ENCODE measurements around the gene ZNG1A. TPM values are rescaled to one million over a fixed set of nuclear protein-coding genes. Genes with fewer than 3 reads are reported as not detected.
"Not testable (repeated sequence)": the region's sequence is repeated elsewhere in the genome, so short reads cannot be mapped to it uniquely, and the experiment has no call there.

ZNG1A gene
- total RNA-seq: 10 to 100 TPM; 14.1 to 31.1 (median 19.1) TPM
- 10 to 100 TPM; 25.0 to 25.1 TPM for polyA plus RNA-seq

- FAIRE-seq; H3K4me1 ChIP-seq; ATAC-seq; H3K36me3 ChIP-seq; intact Hi-C loops (cut with DNase I); H3K27me3 ChIP-seq; H3K9me3 ChIP-seq: not testable (repeated sequence)
- H3K4me3 ChIP-seq: peak within 1 kb of the TSS in 2 of 4 donors; percentile 26 to 29
- 0% methylated on average over 7 to 20 of the region's 32 CpGs for WGBS, 2 donors
- peak in 3 of 6 donors; percentile 89 to 94 (median 92) for DNase-seq
- peak within 1 kb of the TSS in 1 of 4 donors; percentile 28 for H3K27ac ChIP-seq
These were observed at the start of gene ZNG1A for GRCh38 chr9:178970-179383. Gene ZNG1A (minus strand): TSS chr9:179056. CDS start chr9:178969, 87 bp downstream.

DNA sequence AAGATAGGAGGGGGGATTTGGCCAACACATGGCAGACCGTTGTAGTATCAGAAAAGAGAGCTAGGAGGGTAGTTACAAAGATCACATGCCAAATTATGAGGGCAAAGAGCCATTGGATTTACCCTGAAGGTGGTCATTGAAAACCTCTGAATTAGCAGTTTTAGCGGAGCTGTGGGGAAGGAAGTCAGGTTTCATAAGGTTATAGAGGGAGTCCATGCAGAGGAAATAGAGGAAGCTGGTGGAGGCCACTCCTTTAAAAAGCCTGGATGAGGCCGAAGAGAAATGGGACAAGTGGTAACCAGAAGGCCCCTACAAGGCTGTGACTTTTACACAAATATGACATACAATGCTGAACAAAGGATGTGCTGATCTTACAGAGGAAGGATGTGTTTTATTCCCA lies 49.0 kb upstream of the ZNG1A start:
- TF ChIP-seq CTCF (IDR thresholded peaks at IDR 0.05): no peak
- DNase-seq: no peak
- FAIRE-seq: no peak
- Histone ChIP-seq H3K36me3 (no peaks in the 10 kb centered on the region), H3K27ac (no peak overlapping the region), H3K9me3 (no peaks in the 10 kb centered on the region), H3K4me3 (no peak overlapping the region), H3K27me3 (no peaks in the 10 kb centered on the region), H3K4me1 (peaks cover 0 to 19% (median 0%) of the 10 kb centered on the region in 3 donors)
- ATAC-seq: peak in 1 of 4 donors; percentile 28
- intact Hi-C loops (cut with DNase I): no loop called here
- 82 to 89% methylated on average over 3 of the region's 3 CpGs for WGBS, 2 donors

- H3K4me3 ChIP-seq: no peak overlapping the region
- intact Hi-C loops (cut with DNase I): no loop called here
- DNase-seq (no peak), FAIRE-seq (no peak), ATAC-seq (peak in 2 of 4 donors; percentile 36 to 45)
- WGBS, 2 donors: 57 to 62% methylated on average over 3 of the region's 3 CpGs
- no peaks in the 10 kb centered on the region for H3K27me3 ChIP-seq
- no peaks in the 10 kb centered on the region for H3K9me3 ChIP-seq
- H3K27ac ChIP-seq: no peak overlapping the region
- peaks cover 0 to 21% (median 0%) of the 10 kb centered on the region in 3 donors for H3K4me1 ChIP-seq
- no peaks in the 10 kb centered on the region for H3K36me3 ChIP-seq
- TF ChIP-seq CTCF (IDR thresholded peaks at IDR 0.05): no peak
These were observed 46.0 kb upstream of the ZNG1A start for GRCh38 chr9:224582-225520.

- Histone ChIP-seq H3K36me3 (no peaks in the 10 kb centered on the region), H3K27ac (no peak overlapping the region), H3K4me3 (no peak overlapping the region), H3K9me3 (no peaks in the 10 kb centered on the region), H3K27me3 (no peaks in the 10 kb centered on the region), H3K4me1 (peaks cover 0 to 24% (median 0%) of the 10 kb centered on the region in 3 donors)
- 40 to 44% methylated on average over 5 of the region's 5 CpGs for WGBS, 2 donors
- no peak for TF ChIP-seq CTCF (IDR thresholded peaks at IDR 0.05)
- FAIRE-seq (no peak), ATAC-seq (no peak), DNase-seq (no peak)
- intact Hi-C loops (cut with DNase I): no loop called here
These were observed 45.2 kb upstream of the ZNG1A start for GRCh38 chr9:224026-224425.

GRCh38 chr9:223152-223551 lies 44.3 kb upstream of the ZNG1A start:
- WGBS, 2 donors: 91 to 95% methylated on average over 3 of the region's 3 CpGs
- intact Hi-C loops (cut with DNase I): no loop called here
- H3K27me3 ChIP-seq: no peaks in the 10 kb centered on the region
- FAIRE-seq (no peak), ATAC-seq (no peak), DNase-seq (no peak)
- H3K27ac ChIP-seq: no peak overlapping the region
- H3K36me3 ChIP-seq: no peaks in the 10 kb centered on the region
- no peak for TF ChIP-seq CTCF (IDR thresholded peaks at IDR 0.05)
- H3K4me1 ChIP-seq: peaks cover 0 to 30% (median 0%) of the 10 kb centered on the region in 3 donors
- H3K9me3 ChIP-seq: no peaks in the 10 kb centered on the region
- no peak overlapping the region for H3K4me3 ChIP-seq
